Tibial nerve (tissue), 4 donors: ENCODE measurements around the gene ATP2C1. TPM values are rescaled to one million over a fixed set of nuclear protein-coding genes. Genes with fewer than 3 reads are reported as not detected.

Experiments
- DNase-seq, 2 donors: peaks; one replicate each; pipeline ENCODE4 v3.0.0-alpha.2; 2019; ENCODE audit warnings: low spot score in 2 of 2
- H3K27ac ChIP-seq, 4 donors: fragments of 200-600 bp; sonication (generic) in 3 of 4; one replicate each; pipeline ENCODE4 v1.5.1; 2017 to 2019; ENCODE audit warnings: mild to moderate bottlenecking in 1 of 4
- H3K27me3 ChIP-seq, 2 donors: fragments of 200-600 bp; sonication (generic) in 1 of 2; one replicate each; pipeline versions ENCODE4 v1.5.1 to v1.6.0; 2017 to 2019
- H3K36me3 ChIP-seq, 3 donors: fragments of 200-600 bp; sonication (generic); one replicate each; pipeline ENCODE4 v1.5.1; 2018 to 2019
- H3K4me1 ChIP-seq, 4 donors: fragments of 200-600 bp; sonication (generic) in 3 of 4; one replicate each; pipeline ENCODE4 v1.5.1; 2017 to 2019
- H3K4me3 ChIP-seq, 4 donors: fragments of 200-600 bp; sonication (generic) in 3 of 4; one replicate each; pipeline ENCODE4 v1.5.1; 2017 to 2019; ENCODE audit warnings: mild to moderate bottlenecking in 1 of 4, moderate library complexity in 1 of 4
- H3K9me3 ChIP-seq, 4 donors: fragments of 200-600 bp; sonication (generic) in 3 of 4; one replicate each; pipeline ENCODE4 v1.5.1; 2017 to 2019
- CTCF ChIP-seq, 5 experiments: fragments of 200-600 bp in 3 of 5; fragments of 450-650 bp in 2 of 5; sonication (generic) in 3 of 5; IDR thresholded peaks; one replicate each; pipeline ENCODE4 v1.5.1; 2016 to 2019; ENCODE audit warnings: antibody characterized with exemption in 5 of 5, mild to moderate bottlenecking in 3 of 5, moderate library complexity in 2 of 5
- EP300 ChIP-seq, 2 donors: sonication (generic); formaldehyde crosslinking; IDR thresholded peaks; one replicate each; pipeline ENCODE4 v1.6.1; 2017; ENCODE audit warnings: antibody characterized with exemption in 2 of 2, mild to moderate bottlenecking in 1 of 2
- POLR2A ChIP-seq, 2 donors: fragments of 450-650 bp; IDR thresholded peaks; one replicate each; pipeline ENCODE4 v1.6.1; 2017; ENCODE audit warnings: antibody characterized with exemption in 2 of 2, mild to moderate bottlenecking in 2 of 2, moderate library complexity in 2 of 2
- WGBS, 2 donors: methylation state at CpG; one replicate each; pipeline ENCODE4 v1.1.5; 2018; 5-methylcytosine and 5-hydroxymethylcytosine counted together
- total RNA-seq, 4 donors: library from RNA; depleted of rRNA; stranded (reverse); fragments of >200 nt; gene quantifications; one replicate each; pipeline ENCODE4 v1.1.0, GENCODE V29; 2016

ATP2C1 gene
- total RNA-seq, 4 donors from 2014 or later: 46.2 to 80.4 (median 59.8) TPM

- Histone ChIP-seq H3K27me3 (no peaks in the 10 kb centered on the region), H3K4me3 (no peak overlapping the region), H3K9me3 (no peaks in the 10 kb centered on the region), H3K36me3 (no peaks in the 10 kb centered on the region), H3K4me1 (peaks cover 0 to 16% (median 7%) of the 10 kb centered on the region in 4 donors), H3K27ac (no peak overlapping the region)
- TF ChIP-seq POLR2A (IDR thresholded peaks at IDR 0.05) (no peak), EP300 (IDR thresholded peaks at IDR 0.05) (no peak), CTCF (IDR thresholded peaks at IDR 0.05) (no peak)
- DNase-seq: no peak
These were observed 14.1 kb downstream of the ATP2C1 start for GRCh38 chr3:130907966-130908365.

- DNase-seq: no peak
- Histone ChIP-seq H3K4me1 (no peaks in the 10 kb centered on the region), H3K4me3 (no peak overlapping the region), H3K27me3 (no peaks in the 10 kb centered on the region), H3K27ac (no peak overlapping the region), H3K9me3 (peaks cover 0 to 19% (median 0%) of the 10 kb centered on the region in 4 donors), H3K36me3 (peaks cover 0 to 15% (median 0%) of the 10 kb centered on the region in 3 donors)
- TF ChIP-seq EP300 (IDR thresholded peaks at IDR 0.05) (no peak), CTCF (IDR thresholded peaks at IDR 0.05) (no peak), POLR2A (IDR thresholded peaks at IDR 0.05) (no peak)
- WGBS, 2 donors: 88 to 93% methylated on average over 7 of the region's 7 CpGs
These were observed 21.8 kb downstream of the ATP2C1 start for GRCh38 chr3:130915567-130916292.

- Histone ChIP-seq H3K36me3 (peaks cover 0 to 15% (median 0%) of the 10 kb centered on the region in 3 donors), H3K4me1 (no peaks in the 10 kb centered on the region), H3K27ac (no peak overlapping the region), H3K27me3 (no peaks in the 10 kb centered on the region), H3K9me3 (peaks cover 0 to 19% (median 0%) of the 10 kb centered on the region in 4 donors), H3K4me3 (no peak overlapping the region)
- DNase-seq: no peak
- WGBS, 2 donors: 70 to 80% methylated on average over 4 of the region's 4 CpGs
- TF ChIP-seq EP300 (IDR thresholded peaks at IDR 0.05): no peak
- TF ChIP-seq POLR2A (IDR thresholded peaks at IDR 0.05): no peak
- no peak for TF ChIP-seq CTCF (IDR thresholded peaks at IDR 0.05)
These were observed 22.8 kb downstream of the ATP2C1 start for GRCh38 chr3:130916507-130917167.

GRCh38 chr3:130918328-130918727, 24.4 kb downstream of the ATP2C1 start:
- Histone ChIP-seq H3K4me1 (no peaks in the 10 kb centered on the region), H3K27me3 (no peaks in the 10 kb centered on the region), H3K4me3 (no peak overlapping the region), H3K36me3 (peaks cover 0 to 15% (median 0%) of the 10 kb centered on the region in 3 donors), H3K9me3 (peaks cover 0 to 20% (median 0%) of the 10 kb centered on the region in 4 donors), H3K27ac (no peak overlapping the region)
- WGBS, 2 donors: 75 to 85% methylated on average over 7 of the region's 7 CpGs
- no peak for DNase-seq
- no peak for TF ChIP-seq POLR2A (IDR thresholded peaks at IDR 0.05)
- TF ChIP-seq EP300 (IDR thresholded peaks at IDR 0.05): no peak
- no peak for TF ChIP-seq CTCF (IDR thresholded peaks at IDR 0.05)

- peaks cover 0 to 12% (median 0%) of the 10 kb centered on the region in 4 donors for H3K4me1 ChIP-seq
- H3K27ac ChIP-seq: no peak overlapping the region
- WGBS, 2 donors: 100% methylated on average over 3 of the region's 3 CpGs
- H3K4me3 ChIP-seq: no peak overlapping the region
- H3K36me3 ChIP-seq: peaks cover 0 to 6% (median 3%) of the 10 kb centered on the region in 3 donors
- peaks cover 0 to 18% (median 0%) of the 10 kb centered on the region in 4 donors for H3K9me3 ChIP-seq
- no peaks in the 10 kb centered on the region for H3K27me3 ChIP-seq
- TF ChIP-seq EP300 (IDR thresholded peaks at IDR 0.05) (no peak), POLR2A (IDR thresholded peaks at IDR 0.05) (no peak), CTCF (IDR thresholded peaks at IDR 0.05) (no peak)
- no peak for DNase-seq
These were observed 31.7 kb downstream of the ATP2C1 start for GRCh38 chr3:130925628-130926027.
